Sigmoid colon (tissue), 4 donors: ENCODE measurements around the gene MACROD2.

Experiments used
- CTCF ChIP-seq, 4 experiments: fragments of 450-650 bp in 3 of 4; fragments of 200-600 bp in 1 of 4; IDR thresholded peaks; one replicate each; pipeline ENCODE4 v1.5.1; 2016 to 2019; ENCODE audit warnings: antibody characterized with exemption in 4 of 4, mild to moderate bottlenecking in 3 of 4, moderate library complexity in 2 of 4
- EP300 ChIP-seq, 4 donors: sonication (generic); formaldehyde crosslinking; IDR thresholded peaks; one replicate each; pipeline ENCODE4 v1.6.1; 2017; ENCODE audit warnings: antibody characterized with exemption in 4 of 4
- POLR2A ChIP-seq, 2 donors: fragments of 450-650 bp; IDR thresholded peaks; one replicate each; pipeline ENCODE4 v1.6.1; 2016; ENCODE audit warnings: antibody characterized with exemption in 2 of 2, mild to moderate bottlenecking in 2 of 2, moderate library complexity in 2 of 2
- POLR2AphosphoS5 ChIP-seq, 4 donors: sonication (generic); formaldehyde crosslinking; IDR thresholded peaks; one replicate each; pipeline ENCODE4 v1.6.1; 2017; ENCODE audit warnings: antibody characterized with exemption in 4 of 4

GRCh38 chr20:15339264-15339663 is 1343.9 kb downstream of the MACROD2 start:
- TF ChIP-seq POLR2AphosphoS5 (IDR thresholded peaks at IDR 0.05): no peak
- no peak for TF ChIP-seq CTCF (IDR thresholded peaks at IDR 0.05)
- no peak for TF ChIP-seq POLR2A (IDR thresholded peaks at IDR 0.05)
- TF ChIP-seq EP300 (IDR thresholded peaks at IDR 0.05): no peak
